MCF 10A (cell line): ENCODE measurements around the gene SLC35A4. TPM values are rescaled to one million over a fixed set of nuclear protein-coding genes. Genes with fewer than 3 reads are reported as not detected.
A peak's percentile ranks its signal among the peaks of the same experiment; 100 is the strongest.

Source experiments
- BruUV-seq: library from RNA; stranded (reverse); fragments of 400-500 nt; replicated peaks from 2 replicates; lab custom pipeline; 2021; lab: Mats Ljungman, UMichigan
- CTCF ChIA-PET: fragments of 300-600 bp; sonication (Branson Sonifier 250); formaldehyde crosslinking; extraction: SDS; loops from one replicate; lab custom pipeline; 2021; ENCODE audit warnings: antibody characterized with exemption, inconsistent platforms; lab: Yijun Ruan, JAX
- POLR2A ChIA-PET: fragments of 300-600, 350-650 bp; sonication (Branson Sonifier 250); formaldehyde crosslinking; extraction: SDS; loops from one replicate; lab custom pipeline; 2020; ENCODE audit warnings: antibody characterized with exemption, inconsistent platforms; lab: Yijun Ruan, JAX
- DNase-seq: peaks from one replicate; pipeline ENCODE4 v3.0.0-alpha.2; 2018; ENCODE audit not compliant: unreplicated experiment
- H3K27ac Mint-ChIP-seq: one replicate; pipeline ENCODE4 v1.8.0; 2022; ENCODE audit warnings: mild to moderate bottlenecking, low read depth, mixed read lengths; ENCODE audit not compliant: unreplicated experiment
- H3K27me3 Mint-ChIP-seq: one replicate; pipeline ENCODE4 v1.8.0; 2022; ENCODE audit warnings: mixed read lengths; ENCODE audit not compliant: insufficient read depth, unreplicated experiment
- H3K36me3 Mint-ChIP-seq: one replicate; pipeline ENCODE4 v1.8.0; 2022; ENCODE audit warnings: mild to moderate bottlenecking, moderate library complexity, mixed read lengths; ENCODE audit not compliant: insufficient read depth, unreplicated experiment
- H3K4me1 Mint-ChIP-seq: one replicate; pipeline ENCODE4 v1.8.0; 2022; ENCODE audit warnings: mixed read lengths; ENCODE audit not compliant: insufficient read depth, unreplicated experiment
- H3K4me3 Mint-ChIP-seq: one replicate; pipeline ENCODE4 v1.8.0; 2022; ENCODE audit warnings: mild to moderate bottlenecking, moderate library complexity, mixed read lengths; ENCODE audit not compliant: unreplicated experiment
- H3K9me3 Mint-ChIP-seq: one replicate; pipeline ENCODE4 v1.8.0; 2022; ENCODE audit warnings: mixed read lengths; ENCODE audit not compliant: unreplicated experiment
- CTCF ChIP-seq: fragments of 200-600 bp; IDR thresholded peaks from one replicate; pipeline ENCODE4 v1.8.0; 2022; ENCODE audit warnings: antibody characterized with exemption, mild to moderate bottlenecking; ENCODE audit not compliant: unreplicated experiment
- intact Hi-C: fragments of 100-400 bp; cut with micrococcal nuclease; formaldehyde crosslinking; loops from 2 replicates; pipeline ENCODE4 v1.14.1; 2022
- total RNA-seq: library from RNA; stranded (reverse); gene quantifications from 2 replicates; pipeline ENCODE4 v1.2.3, GENCODE V29; 2022

Gene SLC35A4
- total RNA-seq, 1 experiment from 2014 or later, result 84.0 TPM

- CTCF ChIA-PET, result interaction anchor here (0.5 to 3.3 kb wide), 32 partner anchors 10 to 1422 kb away, joined by 3 to 42 read pairs (median 6); partner anchors contain the start of genes CD14, IK, NDUFA2 and SRA1
- Mint-ChIP-seq H3K27me3 (no peaks in the 10 kb centered on the region), H3K9me3 (no peaks in the 10 kb centered on the region), H3K4me1 (peaks cover 27% of the 10 kb centered on the region), H3K27ac (peak within 1 kb of the TSS; percentile 80), H3K4me3 (peak within 1 kb of the TSS; percentile 77), H3K36me3 (peaks cover 87% of the 10 kb centered on the region)
- BruUV-seq, result TSS peak; percentile 57
- DNase-seq, result peak; percentile 97
- intact Hi-C loops, result loop anchor here (1.0 to 10.0 kb wide), 4 partner anchors 88 to 303 kb away; partner anchors contain the start of genes ANKHD1 and TMCO6
- POLR2A ChIA-PET, result interaction anchor here (0.7 to 6.1 kb wide), 42 partner anchors 10 to 1422 kb away, joined by 3 to 188 read pairs (median 4); partner anchors contain the start of genes ANKHD1, APBB3, CD14 and HARS1
- TF ChIP-seq CTCF, result peak; percentile 74
These were observed 16.9 kb upstream of the SLC35A4 start, which contains the start of gene EIF4EBP3 for GRCh38 chr5:140547508-140548299. TSS of gene EIF4EBP3 (plus strand) at chr5:140547662. CDS start at chr5:140547738, 76 bp downstream.

- no peak for DNase-seq
- Mint-ChIP-seq H3K4me3 (peak overlapping the region; percentile 77), H3K9me3 (no peaks in the 10 kb centered on the region), H3K27ac (peak overlapping the region; percentile 80), H3K36me3 (peaks cover 87% of the 10 kb centered on the region), H3K27me3 (no peaks in the 10 kb centered on the region), H3K4me1 (peaks cover 30% of the 10 kb centered on the region)
- intact Hi-C loops, result loop anchor here (5.0 to 10.0 kb wide), 2 partner anchors 146 to 303 kb away; partner anchors contain the start of gene ANKHD1
- BruUV-seq, result no TSS peak
- no peak for TF ChIP-seq CTCF
- POLR2A ChIA-PET, result interaction anchor here (0.7 to 6.1 kb wide), 22 partner anchors 11 to 176 kb away, joined by 3 to 188 read pairs (median 8); partner anchors contain the start of genes ANKHD1, APBB3, CD14 and HARS1
- CTCF ChIA-PET, result interaction anchor here (0.6 to 3.3 kb wide), 19 partner anchors 10 to 182 kb away, joined by 3 to 42 read pairs (median 6); partner anchors contain the start of genes APBB3, IK, NDUFA2 and SRA1
These were observed 16.3 kb upstream of the SLC35A4 start for GRCh38 chr5:140548300-140548688.

- intact Hi-C loops, result loop anchor here (5.0 to 10.0 kb wide), 2 partner anchors 146 to 304 kb away; partner anchors contain the start of gene ANKHD1
- TF ChIP-seq CTCF, result no peak
These were observed 15.8 kb upstream of the SLC35A4 start for GRCh38 chr5:140548791-140549190.

More at GRCh38 chr5:140548791-140549190, 15.8 kb upstream of the SLC35A4 start:
- no TSS peak for BruUV-seq
- Mint-ChIP-seq H3K27ac (peak overlapping the region; percentile 80), H3K4me1 (peaks cover 35% of the 10 kb centered on the region), H3K27me3 (no peaks in the 10 kb centered on the region), H3K4me3 (peak overlapping the region; percentile 77), H3K9me3 (no peaks in the 10 kb centered on the region), H3K36me3 (peaks cover 87% of the 10 kb centered on the region)
- CTCF ChIA-PET, result interaction anchor here (0.6 to 3.3 kb wide), 17 partner anchors 9 to 391 kb away, joined by 3 to 42 read pairs (median 6); partner anchors contain the start of genes APBB3, IK, NDUFA2 and SRA1
- no peak for DNase-seq
- POLR2A ChIA-PET, result interaction anchor here (0.6 to 6.1 kb wide), 14 partner anchors 12 to 1561 kb away, joined by 3 to 188 read pairs (median 10); partner anchors contain the start of genes ANKHD1, APBB3, HARS1 and HARS2
